Tongue (tissue), 2 donors: Measurements from ENCODE around the gene MCC. TPM values are rescaled to one million over a fixed set of nuclear protein-coding genes. Genes with fewer than 3 reads are reported as not detected.

ENCODE experiments used
- DNase-seq: peaks from one replicate; pipeline ENCODE4 v3.0.0-alpha.2; 2015
- total RNA-seq: library from RNA; depleted of rRNA; stranded (reverse); fragments of >200 nt; gene quantifications from one replicate; pipeline ENCODE4 v1.2.3, GENCODE V29; 2014

The MCC gene
- total RNA-seq, 1 donor from 2014 or later, result 51.2 TPM

- no peak for DNase-seq
Observed at GRCh38 chr5:113106821-113107220, 381.4 kb downstream of the MCC start.

- no peak for DNase-seq
Observed at GRCh38 chr5:113105693-113106280, 382.5 kb downstream of the MCC start.

- no peak for DNase-seq
Observed at GRCh38 chr5:113103330-113103729, 384.9 kb downstream of the MCC start.

GRCh38 chr5:113102121-113102531, 386.1 kb downstream of the MCC start:
- DNase-seq, result no peak

GRCh38 chr5:113100981-113101380, 387.3 kb downstream of the MCC start:
- no peak for DNase-seq

- no peak for DNase-seq
Observed at GRCh38 chr5:113099822-113100221, 388.4 kb downstream of the MCC start.

GRCh38 chr5:113098378-113098777, 389.9 kb downstream of the MCC start:
- DNase-seq, result no peak

GRCh38 chr5:113095831-113096230, 392.4 kb downstream of the MCC start:
- DNase-seq, result no peak

GRCh38 chr5:113093558-113093957, 394.7 kb downstream of the MCC start:
- no peak for DNase-seq

- no peak for DNase-seq
Observed at GRCh38 chr5:113092683-113093082, 395.6 kb downstream of the MCC start.

GRCh38 chr5:113091622-113092021, 396.6 kb downstream of the MCC start:
- DNase-seq, result no peak

- DNase-seq, result peak; percentile 32
Observed at GRCh38 chr5:113090336-113091106, 397.7 kb downstream of the MCC start.

GRCh38 chr5:113089653-113090335, 398.5 kb downstream of the MCC start:
- DNase-seq, result no peak

- no peak for DNase-seq
Observed at GRCh38 chr5:113087976-113088514, 400.2 kb downstream of the MCC start.

GRCh38 chr5:113085880-113086409, 402.3 kb downstream of the MCC start:
- DNase-seq, result no peak

- DNase-seq, result no peak
Observed at GRCh38 chr5:113085084-113085414, 403.2 kb downstream of the MCC start.

- DNase-seq, result peak; percentile 42
Observed at GRCh38 chr5:113084402-113085083, 403.7 kb downstream of the MCC start.

- DNase-seq, result peak; percentile 63
Observed at GRCh38 chr5:113083481-113083880, 404.8 kb downstream of the MCC start.

GRCh38 chr5:113082547-113082905, 405.7 kb downstream of the MCC start:
- DNase-seq, result no peak

- DNase-seq, result no peak
Observed at GRCh38 chr5:113081881-113082546, 406.2 kb downstream of the MCC start.

GRCh38 chr5:113081091-113081839, 407.0 kb downstream of the MCC start:
- no peak for DNase-seq
